NCI-H1092 treated with DMSO at 0.1 percent for 48 hours (cell line): ENCODE results near the gene POLK.
"Not testable (repeated sequence)": the region's sequence is repeated elsewhere in the genome, so short reads cannot be mapped to it uniquely, and the experiment has no call there.

Experiments
- DNase-seq: peaks from one replicate; lab custom pipeline; 2025; lab: John Stamatoyannopoulos, UW

Gene POLK

DNA sequence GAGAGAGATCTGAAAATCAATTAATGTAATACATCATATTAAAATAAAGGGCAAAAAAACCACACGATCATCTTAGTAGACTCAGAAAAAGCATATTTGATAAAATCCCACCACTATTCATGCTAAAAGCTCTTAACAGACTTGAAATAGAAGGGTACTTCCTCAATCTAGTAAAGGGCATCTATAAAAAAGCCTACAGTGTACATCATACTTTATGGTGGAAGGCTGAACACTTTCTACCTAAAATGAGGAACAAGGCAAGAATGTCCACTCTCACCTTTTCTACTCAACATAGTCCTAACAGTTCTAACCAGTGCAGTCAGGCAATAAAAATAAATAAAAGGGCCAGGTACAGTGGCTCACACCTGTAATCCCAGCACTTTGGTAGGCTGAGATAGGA is 38.9 kb downstream of the POLK start:
- no peak for DNase-seq

DNA sequence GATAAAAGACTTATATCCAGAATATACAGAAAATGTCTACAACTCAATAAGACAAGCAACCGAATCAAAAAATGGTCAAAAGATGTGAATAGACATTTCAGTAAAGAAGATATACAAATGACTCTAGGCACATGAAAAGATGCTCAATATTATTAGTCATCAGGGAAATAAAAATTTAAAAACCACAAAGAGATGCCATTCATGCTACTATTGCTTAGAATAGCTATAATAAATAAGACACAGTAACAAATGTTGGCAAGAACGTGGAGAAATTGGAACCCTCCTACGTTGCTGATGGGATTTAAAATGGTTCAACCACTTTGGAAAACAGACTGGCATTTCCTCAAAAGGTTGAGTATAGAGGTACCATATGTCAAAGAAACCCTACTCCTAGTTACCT is 39.8 kb downstream of the POLK start:
- no peak for DNase-seq

DNA sequence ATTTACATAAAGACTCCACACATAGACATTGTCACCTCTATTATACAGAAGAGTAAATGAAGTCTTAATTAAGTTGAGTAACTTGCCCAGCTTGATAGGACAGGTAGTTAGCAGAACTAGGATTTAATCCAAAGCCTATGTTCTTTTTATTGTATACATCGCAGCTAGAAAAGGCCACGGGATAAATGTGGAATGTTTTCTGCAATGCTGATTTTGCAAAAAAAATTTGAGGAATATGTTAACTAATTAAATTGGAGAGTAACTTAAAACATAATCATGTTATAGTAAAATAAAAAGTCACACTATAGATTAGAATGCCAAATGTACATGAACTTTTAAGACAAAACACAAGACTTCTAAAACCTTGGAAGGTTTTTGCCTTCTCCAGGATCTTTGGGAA is 41.1 kb downstream of the POLK start:
- DNase-seq = no peak

DNA sequence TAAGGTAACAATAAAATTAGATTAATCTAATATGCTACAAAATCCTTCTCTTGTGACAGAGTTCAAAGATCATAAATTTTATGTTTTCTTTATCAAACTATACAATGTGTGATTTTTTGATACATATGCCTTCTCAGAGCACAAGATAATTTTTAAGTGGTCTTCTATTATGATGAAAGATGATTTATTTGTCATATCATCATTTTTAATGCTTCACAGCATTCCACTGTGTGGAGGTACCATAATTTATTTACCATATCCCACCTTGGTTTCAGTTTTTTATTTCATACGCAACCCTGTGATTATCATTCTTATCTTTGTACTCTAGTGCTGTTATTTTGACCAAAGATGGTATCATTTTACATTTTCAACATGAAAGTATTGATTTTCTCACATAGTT is 41.7 kb downstream of the POLK start:
- no peak for DNase-seq

DNA sequence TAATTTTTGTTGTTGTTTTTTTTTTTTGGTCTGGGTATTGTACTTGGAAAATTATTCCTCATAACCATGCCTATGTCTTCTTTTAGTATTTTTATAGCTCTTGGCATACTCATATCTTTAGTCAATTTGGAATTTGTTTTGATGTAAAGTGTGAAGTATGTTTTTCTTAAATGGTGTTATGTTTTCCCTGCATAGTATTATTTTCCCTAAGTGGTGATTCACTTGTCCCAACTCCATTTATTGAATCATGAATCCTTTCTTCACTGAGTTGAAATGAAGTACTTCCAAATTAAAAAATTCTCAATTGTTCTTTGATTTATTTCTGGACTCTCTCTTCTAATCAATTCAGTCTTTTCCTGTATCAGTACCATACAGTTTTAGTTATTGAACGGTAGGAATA is 46.5 kb downstream of the POLK start:
- DNase-seq = no peak

DNA sequence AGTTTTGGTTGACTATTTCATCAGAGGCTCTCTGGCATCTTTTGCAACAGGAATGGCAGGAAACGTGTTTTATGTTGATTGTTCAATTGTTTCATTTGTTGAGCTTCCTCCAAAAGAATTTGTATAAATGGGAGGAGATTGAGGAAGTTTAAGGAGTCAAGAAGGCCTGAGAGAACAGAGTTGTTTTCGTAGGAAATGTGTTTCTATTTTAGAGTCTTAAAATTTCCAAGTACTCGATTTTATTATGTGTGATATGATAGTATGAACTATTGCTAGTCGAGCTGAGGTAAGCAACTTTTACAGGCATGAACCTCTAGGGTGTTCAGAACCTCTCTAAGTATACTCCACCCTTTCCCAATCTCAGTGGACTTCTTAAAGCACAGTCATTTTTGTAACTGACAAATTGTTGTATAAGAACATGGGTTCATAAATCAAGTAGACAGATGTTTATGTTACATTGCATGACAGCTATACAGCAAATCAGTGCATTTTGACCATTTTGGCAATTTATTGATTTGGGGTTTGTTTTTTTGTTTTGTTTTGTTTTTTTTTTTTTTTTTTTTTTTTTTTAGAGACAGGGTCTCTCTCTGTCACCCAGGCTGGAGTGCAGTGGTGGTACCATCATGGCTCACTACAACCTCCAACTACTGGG is 47.4 kb downstream of the POLK start:
- DNase-seq = no peak

DNA sequence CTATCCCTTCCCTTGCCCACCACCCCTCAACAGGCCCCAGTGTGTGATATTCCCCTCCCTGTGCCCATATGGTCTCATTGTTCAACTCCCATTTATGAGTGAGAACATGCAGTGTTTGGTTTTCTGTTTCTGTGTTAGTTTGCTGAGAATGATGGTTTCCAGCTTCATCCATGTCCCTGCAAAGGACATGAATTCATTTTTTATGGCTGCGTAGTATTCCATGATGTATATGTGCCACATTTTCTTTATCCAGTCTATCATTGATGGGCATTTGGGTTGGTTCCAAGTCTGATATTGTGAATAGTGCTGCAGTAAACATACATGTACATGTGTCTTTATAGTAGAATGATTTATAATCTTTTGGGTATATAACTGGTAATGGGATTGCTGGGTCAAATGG is 49.0 kb downstream of the POLK start:
- not testable (repeated sequence) for DNase-seq

DNA sequence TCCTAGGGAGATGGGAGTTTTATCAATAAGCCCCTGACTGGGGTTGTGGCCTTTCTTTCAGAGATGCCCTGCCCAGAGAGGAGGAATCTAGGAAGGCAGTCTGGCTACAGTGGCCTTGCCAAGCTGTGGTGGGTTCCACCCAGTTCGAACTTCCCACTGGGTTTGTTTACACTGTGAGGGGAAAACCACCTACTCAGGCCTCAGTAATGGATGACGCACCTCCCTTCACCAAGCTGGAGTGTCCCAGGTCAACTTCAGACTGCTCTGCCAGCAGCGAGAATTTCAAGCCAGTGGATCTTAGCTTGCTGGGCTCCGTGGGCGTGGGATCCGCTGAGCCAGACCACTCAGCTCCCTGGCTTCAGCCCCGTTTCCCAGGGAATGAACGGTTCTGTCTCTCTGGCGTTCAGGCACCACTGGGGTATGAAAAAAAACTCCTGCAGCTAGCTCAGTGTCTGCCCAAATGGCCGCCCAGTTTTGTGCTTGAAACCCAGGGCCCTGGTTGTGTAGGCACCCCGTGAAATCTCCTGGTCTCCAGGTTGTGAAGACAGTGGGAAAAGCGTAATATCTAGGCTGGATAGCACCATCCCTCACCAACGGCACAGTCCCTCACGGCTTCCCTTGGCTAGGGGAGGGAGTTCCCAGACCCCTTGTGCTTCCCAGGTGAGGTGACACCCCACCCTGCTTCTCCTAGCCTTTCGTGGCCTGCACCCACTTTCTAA is 54.5 kb downstream of the POLK start:
- not testable (repeated sequence) for DNase-seq

DNA sequence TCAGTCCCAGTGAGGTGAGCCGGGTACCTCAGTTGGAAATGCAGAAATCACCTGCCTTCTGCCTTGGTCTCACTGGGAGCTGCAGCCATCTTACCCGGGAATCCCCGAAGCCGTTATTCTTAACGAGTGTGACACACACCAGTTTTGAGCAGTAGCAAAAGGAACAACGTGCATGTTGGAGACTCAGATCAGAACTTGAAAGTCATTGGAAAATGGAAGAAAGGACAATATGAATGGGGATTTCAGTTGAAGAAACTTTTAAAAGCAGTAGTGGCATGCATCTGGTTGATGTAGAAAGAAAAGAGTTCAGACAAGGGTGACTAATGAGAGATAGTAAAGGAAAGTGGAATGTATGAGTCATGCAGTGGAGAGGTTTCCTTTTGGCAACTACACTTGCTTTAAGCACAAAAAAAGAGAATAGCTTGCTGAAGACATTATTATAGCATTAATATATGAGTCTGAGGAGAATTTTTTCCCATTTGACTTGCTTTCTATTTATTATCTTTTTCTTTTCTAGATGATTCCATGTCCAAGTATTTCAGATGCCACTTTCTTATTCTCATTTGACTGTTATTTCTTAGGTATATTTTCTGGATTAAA is 55.1 kb downstream of the POLK start:
- DNase-seq = no peak

DNA sequence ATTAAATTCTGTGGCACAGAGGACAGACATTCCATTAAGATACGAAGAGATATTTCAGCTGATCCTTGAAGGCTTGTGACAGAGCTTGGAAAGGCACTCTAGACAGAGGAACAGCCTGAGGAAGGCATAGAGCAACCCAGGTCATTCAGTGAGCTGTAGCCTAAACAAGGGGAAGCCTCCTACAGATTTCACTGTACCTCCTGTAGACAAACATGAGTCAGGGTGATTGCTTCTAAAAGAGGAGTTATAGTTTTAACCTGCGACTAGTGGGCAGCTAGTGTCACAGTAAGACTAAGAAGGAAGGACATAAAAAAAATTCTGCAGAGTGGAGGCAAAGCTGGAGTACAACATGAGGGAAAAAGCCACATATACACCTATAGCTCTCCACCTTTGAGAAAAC is 56.0 kb downstream of the POLK start:
- DNase-seq = no peak

DNA sequence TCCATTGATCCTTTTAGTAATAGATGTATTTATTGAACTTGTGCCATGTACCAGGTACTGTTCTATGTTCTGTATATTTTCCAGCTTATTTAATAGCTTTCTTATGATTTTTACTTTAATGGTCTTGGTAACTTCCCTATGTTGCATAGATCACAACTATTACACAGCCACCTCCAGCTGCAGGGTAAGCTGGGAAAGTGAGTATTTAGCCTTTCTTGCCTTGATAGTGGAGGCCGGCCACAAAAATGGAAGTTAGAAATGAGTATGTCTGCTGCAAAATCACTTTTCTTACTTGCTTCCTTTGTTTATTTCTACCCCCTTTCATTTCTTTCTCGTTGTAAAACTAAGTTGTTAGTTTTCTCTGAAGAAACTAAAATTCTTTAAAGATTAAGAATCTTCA is 56.5 kb downstream of the POLK start:
- no peak for DNase-seq

DNA sequence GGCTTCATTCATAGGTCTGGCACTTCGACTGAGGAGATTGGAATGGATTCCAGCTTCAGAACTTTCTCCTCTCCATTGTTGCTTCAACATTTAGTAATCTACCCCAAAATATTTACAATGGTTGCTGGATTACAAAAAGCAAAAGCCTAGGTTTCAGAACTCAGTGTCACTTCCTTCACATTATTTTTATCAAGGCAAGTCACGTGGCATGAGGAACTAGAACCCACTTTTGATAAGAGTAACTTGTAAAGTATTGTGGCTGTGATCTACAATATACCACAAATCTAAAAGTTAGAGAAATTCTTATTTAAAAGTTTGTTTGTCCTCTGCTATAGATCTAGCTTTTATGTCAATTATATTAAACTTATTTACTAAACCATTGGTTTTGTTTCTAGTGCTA is 59.9 kb downstream of the POLK start:
- DNase-seq = no peak

DNA sequence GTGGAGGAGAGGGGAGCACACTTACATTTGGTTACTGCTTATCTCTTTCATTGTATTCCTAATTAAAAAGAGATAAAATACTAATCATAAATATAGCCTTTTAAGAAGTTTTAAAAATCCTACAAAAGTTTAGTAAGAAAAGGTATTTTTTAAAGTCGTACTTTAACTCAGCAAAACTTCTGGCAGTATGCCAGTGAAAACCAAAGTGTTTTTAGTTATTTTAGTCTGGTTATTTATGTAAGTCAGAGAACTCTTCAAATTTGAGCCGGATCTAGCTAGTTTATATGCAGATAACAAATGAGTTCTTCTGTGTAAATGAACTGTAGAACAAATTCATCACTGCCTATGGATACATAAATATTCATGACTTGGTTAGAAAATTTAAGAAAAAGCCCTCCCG is 63.1 kb downstream of the POLK start:
- DNase-seq = no peak

DNA sequence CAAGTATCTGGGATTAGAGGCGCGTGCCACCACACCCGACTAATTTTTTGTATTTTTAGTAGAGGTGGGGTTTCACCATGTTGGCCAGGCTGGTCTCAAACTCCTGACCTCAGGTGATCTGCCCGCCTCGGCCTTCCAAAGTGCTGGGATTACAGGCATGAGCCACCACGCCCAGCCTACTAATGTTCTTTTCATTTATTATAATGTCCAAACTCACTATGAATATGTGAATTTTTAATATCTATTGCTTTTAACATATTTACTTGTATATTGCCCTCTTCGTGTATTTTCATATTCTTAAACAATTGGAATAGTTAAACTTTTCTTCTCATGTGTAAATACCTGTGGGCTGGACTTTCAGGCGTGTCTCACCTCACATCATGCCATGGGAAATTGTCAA is 66.6 kb downstream of the POLK start:
- not testable (repeated sequence) for DNase-seq

DNA sequence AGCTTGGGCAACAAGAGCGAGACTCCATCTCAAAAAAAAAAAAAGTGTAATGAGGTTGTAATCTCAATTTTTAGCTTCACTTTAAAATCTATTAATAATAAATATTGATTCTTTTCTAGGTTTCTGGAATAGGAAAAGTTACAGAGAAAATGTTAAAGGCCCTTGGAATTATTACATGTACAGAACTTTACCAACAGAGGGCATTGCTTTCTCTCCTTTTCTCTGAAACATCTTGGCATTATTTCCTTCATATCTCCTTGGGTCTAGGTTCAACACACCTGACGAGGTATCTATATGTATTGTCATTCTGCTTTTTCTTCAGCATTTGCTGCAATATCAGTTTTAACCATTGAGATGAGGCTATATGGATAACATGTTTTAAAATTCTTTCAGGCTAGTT is 73.0 kb downstream of the POLK start:
- DNase-seq = no peak

DNA sequence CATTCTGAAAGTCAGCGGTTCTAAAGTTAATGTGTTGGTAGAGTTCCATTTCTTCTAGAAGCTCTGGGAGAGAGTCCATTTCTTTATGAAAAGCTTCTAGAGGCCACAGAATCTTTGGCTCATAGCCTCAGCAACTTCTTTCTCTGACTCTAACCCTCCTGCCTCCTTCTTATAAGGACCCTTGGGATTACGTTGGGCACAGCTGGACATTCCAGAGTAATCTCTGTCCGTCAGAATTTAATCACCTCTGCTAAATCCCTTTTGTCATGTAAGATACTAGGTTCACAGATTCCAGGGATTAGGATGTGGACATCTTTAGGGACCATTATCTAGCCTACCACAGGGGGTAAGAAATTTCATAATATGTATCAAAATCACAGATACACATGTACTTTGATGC is 77.0 kb downstream of the POLK start:
- DNase-seq = no peak

DNA sequence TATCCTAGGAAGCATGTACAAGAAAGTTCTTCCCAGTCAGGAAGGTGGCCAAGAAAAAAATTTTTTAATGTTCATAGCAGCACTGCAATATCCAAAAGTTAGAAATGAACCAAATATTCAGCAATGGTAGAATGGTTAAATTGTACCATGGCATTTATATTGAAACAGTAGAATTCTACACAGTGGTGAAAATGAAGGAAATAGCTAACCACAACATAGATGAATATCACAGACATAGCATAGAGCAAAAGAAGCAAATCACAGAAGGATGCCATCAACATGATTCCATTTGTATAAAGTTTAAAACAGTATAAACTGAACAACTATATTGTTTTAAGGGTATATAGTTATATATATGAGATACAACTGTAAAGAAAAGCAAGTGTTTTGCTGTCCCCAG is 88.8 kb downstream of the POLK start:
- DNase-seq = no peak

DNA sequence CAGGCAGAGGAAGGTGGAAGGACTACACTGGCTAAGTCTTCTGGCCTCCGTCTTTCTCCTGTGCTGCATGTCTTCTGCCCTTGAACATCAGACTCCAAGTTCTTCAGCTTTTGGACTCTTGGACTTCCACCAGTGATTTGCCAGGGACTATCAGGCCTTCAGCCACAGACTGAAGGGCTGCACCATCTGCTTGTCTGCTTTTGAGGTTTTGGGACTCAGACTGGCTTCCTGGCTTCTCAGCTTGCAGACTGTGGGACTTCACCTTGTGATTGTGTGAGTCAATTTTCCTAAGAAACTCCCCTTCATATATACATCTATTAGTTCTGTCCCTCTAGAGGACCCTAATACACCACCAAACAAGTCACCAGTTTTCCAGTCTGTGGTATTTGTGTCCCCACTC is 89.9 kb downstream of the POLK start:
- no peak for DNase-seq

DNA sequence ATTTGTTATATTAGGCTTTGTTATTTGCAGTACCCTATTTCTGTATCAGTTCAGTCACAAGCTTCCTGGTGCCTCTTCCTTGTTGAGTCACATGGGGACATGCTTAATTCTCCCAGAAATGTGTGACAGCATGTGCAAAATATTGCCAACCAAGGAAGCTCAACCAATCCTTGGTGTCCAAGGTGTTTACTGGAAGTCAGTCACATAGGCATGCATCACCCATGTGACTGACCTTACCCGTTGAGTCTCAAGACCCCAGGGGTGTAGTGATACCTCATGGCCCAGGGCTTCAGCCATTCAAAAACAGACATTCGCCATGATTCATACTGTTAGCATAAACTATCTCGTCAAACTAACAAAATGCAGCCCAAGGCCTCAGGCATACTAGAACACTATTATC is 90.3 kb downstream of the POLK start:
- DNase-seq = no peak

DNA sequence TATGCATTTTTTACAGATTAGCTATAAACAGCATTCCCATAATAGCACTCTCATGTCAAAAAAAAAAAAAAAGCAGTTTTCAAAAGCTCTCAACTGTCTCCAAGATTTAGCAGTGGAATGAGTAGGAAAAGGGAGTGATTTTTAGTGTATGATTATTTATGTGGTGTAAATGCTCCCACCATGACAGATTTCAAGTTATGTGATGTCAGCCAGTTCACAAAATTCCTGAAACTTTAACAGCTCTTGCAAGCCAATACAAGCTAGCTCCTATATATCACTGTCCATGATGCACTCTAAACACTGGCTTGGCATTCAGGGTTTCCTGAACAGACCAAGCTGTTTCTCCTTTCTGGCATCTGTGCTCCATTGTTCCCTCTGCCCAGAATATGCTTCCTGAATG is 91.7 kb downstream of the POLK start:
- DNase-seq = no peak

DNA sequence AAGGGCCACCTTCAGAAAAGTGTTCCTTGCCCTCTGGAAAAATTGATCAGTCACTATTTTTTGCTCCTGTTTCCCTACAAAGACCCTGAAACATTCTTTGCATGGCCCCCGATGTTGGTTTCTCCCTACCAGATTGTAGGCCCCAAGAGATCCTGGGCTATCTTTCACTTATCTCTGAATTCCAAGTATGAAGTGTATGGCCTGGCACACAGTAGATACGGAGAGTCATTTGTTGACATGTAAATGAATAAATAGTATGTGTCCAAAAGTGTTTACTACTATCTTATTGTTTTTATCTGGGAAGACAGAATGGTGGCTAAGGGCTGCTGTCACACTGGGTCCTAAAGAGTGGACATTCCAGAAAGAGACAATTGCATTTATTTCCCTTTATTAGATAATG is 92.1 kb downstream of the POLK start:
- DNase-seq = no peak

DNA sequence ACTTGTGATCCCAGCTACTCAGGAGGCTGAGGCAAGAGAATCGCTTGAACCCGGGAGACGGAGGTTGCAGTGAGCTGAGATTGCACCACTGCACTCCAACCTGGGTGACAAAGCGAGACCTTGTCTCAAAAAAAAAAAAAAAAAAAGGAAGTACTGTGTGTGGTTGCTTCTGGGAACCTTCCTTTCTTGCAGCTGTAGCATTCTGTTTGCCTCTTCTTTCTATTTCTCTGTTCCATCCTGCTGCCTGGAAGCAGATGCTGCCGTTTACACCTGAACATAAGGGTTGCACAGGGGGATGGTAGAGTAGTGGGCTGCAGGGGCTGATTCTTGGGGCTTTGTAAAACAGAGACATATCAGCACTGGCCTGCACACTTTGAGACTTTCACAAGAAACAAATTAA is 95.7 kb downstream of the POLK start:
- not testable (repeated sequence) for DNase-seq

DNA sequence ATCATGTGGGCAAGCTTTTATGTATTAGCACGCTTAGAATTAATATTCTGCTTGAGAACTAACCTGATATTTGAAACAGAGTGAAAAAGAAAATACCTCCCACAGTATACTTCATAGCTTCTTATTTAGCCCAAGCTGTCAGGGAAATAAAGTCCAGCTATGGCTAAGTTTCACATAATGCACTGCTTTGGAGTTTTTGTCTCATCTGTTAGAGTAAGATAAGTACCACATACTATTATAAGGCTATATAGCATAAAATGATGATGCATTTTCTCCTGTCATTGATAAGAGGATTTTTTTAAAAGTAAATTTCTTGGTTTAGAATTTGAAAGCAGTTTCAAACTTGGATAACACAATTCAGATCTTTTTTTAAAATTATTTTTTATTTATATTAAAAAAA is 97.2 kb downstream of the POLK start:
- no peak for DNase-seq

DNA sequence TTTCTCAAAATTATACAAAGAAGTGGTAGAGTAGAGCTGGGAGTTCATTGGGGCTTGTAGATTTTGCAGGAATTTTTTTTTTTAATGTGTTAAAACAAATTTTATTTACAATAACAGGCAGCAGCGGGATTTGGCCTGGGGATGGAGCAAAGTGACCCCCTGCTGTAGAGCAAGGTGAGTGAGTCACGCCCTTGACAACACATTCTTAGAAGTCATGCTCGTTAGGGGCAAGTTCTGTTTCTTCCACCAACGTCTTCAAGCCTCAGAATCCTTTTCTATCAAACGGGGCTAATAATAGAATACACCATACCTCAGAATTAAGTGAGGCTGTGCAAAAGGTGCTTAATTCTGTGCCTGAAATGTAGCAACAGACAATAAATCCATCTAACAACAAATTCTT is 98.5 kb downstream of the POLK start:
- no peak for DNase-seq
